Measurements from ENCODE around the gene NLRP7.
"Not testable (repeated sequence)": the region's sequence is repeated elsewhere in the genome, so short reads cannot be mapped to it uniquely, and the experiment has no call there.

The NLRP7 gene

DNA sequence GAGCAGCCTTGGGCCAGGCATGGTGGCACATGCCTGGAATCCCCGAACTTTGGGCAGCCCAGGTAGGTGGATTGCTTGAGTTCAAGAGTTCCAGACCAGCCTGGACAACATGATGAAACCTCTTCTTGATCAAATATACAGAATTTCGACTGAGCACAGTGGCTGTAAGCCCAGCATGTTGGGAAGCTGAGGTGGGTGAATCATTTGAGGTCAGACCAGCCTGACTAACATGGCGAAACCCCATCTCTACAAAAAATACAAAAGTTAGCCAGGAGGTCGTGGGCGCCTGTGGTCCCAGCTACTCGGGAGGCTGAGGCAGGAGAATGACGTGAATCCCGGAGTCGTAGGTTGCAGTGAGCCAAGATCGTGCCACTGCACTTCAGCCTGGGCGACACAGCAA is 8.0 kb upstream of the NLRP7 start:
- no peak overlapping the region for H3K27ac ChIP-seq
- TF ChIP-seq ZFX (IDR thresholded peaks at IDR 0.05; ENCODE audit: borderline replicate concordance): no peak
- TF ChIP-seq, protein P1, sequence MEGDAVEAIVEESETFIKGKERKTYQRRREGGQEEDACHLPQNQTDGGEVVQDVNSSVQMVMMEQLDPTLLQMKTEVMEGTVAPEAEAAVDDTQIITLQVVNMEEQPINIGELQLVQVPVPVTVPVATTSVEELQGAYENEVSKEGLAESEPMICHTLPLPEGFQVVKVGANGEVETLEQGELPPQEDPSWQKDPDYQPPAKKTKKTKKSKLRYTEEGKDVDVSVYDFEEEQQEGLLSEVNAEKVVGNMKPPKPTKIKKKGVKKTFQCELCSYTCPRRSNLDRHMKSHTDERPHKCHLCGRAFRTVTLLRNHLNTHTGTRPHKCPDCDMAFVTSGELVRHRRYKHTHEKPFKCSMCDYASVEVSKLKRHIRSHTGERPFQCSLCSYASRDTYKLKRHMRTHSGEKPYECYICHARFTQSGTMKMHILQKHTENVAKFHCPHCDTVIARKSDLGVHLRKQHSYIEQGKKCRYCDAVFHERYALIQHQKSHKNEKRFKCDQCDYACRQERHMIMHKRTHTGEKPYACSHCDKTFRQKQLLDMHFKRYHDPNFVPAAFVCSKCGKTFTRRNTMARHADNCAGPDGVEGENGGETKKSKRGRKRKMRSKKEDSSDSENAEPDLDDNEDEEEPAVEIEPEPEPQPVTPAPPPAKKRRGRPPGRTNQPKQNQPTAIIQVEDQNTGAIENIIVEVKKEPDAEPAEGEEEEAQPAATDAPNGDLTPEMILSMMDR (IDR thresholded peaks at IDR 0.05): no peak

DNA sequence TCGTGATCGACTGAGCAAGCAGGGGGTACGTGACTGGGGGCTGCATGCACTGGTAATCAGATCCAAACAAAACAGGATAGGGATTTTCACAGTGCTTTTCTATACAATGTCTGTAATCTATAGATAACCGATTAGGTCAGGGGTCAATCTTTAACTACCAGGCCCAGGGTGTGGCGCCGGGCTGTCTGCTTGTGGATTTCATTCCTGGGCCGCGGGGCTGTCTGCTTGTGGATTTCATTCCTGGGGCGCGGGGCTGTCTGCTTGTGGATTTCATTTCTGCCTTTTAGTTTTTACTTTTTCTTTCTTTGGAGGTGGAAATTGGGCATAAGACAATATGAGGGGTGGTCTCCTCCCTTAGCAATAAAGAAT is 6.0 kb upstream of the NLRP7 start:
- H3K27ac ChIP-seq: not testable (repeated sequence)

DNA sequence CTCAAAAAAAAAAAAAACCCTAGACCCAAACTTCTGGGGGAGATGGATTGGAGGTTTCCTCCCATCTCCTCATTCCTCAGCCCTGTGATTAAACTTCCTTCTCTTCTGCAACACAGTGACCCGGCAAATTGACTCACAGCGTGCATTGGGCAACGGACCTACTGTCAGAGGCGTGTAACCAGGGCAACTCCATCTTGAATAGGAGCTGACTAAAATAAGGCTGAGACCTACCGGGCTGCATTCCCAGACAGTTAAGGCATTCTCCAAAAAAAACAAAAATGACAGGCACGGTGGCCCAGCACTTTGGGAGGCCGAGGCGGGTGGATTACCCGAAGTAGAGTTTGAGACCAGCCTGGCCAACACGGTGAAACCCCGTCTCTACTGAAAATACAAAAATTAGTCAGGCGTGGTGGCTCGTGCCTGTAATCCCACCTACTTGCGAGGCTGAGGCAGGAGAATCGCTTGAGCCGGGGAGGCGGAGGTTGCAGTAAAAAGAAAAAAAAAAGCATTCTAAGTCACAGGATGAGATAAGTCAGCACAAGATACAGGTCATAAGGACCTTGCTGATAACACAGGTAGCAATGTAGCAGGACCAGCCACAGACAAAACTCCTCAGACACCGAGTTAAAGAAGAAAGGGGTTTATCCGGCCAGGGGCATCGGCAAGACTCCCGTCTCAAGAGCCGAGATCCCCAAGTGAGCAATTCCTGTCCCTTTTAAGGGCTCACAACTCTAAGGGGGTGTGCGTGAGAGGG is 5.4 kb upstream of the NLRP7 start:
- no peak overlapping the region for H3K27ac ChIP-seq
- TF ChIP-seq ZFX (IDR thresholded peaks at IDR 0.05; ENCODE audit: borderline replicate concordance): no peak
- TF ChIP-seq, protein P1 (IDR thresholded peaks at IDR 0.05): no peak

DNA sequence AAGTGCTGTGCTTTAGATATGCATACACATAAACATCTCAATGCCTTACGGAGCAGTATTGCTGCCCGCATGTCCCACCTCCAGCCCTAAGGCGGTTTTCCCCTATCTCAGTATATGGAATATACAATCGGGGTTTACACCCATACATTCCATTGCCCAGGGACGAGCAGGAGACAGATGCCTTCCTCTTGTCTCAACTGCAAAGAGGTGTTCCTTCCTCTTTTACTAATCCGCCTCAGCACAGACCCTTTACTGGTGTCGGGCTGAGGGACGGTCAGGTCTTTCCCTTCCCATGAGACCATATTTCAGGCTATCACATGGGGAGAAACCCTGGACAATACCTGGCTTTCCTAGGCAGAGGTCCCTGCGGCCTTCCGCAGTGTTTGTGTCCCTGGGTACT is 3.2 kb upstream of the NLRP7 start:
- H3K27ac ChIP-seq: not testable (repeated sequence)

DNA sequence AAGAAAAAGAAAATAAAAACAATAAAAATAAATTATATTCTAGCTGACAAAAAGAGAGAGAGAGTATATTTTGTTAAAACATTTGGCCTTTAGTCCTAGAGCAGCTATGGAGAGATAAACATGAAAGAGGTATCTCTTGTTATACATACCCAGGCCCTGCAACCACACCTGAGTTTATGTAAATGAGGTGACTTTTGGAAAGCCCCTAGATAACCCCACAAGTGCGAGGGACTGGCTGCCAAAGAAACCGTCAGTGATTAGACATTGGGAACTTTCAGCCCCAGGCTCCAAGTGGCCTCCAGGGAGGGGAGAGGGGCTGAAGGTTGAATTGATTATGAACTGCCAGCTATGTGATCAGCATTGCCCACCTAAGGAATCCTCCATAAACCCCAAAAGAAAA is 2.1 kb upstream of the NLRP7 start:
- H3K27ac ChIP-seq: no peak overlapping the region
- TF ChIP-seq, protein P1 (IDR thresholded peaks at IDR 0.05): no peak
- TF ChIP-seq ZFX (IDR thresholded peaks at IDR 0.05; ENCODE audit: borderline replicate concordance): no peak

DNA sequence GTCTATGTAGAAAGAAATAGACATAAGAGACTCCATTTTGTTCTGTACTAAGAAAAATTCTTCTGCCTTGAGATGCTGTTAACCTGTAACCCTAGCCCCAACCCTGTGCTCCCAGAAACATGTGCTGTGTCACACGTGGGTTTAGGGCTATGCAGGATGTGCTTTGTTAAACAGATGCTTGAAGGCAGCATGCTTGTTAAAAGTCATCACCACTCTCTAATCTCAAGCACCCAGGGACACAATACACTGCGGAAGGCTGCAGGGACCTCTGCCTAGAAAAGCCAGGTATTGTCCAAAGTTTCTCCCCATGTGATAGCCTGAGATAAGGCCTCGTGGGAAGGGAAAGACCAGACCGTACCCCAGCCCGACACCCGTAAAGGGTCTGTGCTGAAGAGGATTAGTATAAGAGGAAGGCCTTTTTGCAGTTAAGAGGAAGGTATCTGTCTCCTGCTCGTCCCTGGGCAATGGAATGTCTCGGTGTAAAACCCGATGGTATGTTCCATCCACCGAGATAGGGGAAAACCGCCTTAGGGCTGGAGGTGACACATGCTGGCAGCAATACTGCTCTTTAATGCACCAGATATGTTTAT is 3.5 kb downstream of the NLRP7 start:
- not testable (repeated sequence) for H3K27ac ChIP-seq

DNA sequence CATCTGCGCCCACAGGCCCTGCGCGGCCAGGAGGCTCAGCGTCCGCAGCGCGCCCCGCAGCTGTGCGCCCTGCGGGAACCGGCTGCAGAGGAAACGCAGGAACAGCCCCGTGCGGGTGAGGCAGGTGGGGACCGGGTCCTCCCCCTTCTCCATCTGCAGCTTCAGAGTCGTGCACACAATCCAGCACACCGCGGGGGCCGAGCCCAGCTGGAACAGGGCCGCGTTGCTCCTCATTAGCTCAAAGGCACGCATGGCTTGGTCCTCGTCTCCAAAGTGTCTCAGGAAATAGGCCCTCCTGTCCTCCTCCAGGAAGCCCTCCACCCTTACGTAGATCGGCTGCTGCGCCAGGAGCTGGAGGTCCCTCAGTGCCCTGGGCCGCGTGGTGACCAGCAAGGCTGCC is 7.8 kb downstream of the NLRP7 start:
- H3K27ac ChIP-seq: not testable (repeated sequence)

DNA sequence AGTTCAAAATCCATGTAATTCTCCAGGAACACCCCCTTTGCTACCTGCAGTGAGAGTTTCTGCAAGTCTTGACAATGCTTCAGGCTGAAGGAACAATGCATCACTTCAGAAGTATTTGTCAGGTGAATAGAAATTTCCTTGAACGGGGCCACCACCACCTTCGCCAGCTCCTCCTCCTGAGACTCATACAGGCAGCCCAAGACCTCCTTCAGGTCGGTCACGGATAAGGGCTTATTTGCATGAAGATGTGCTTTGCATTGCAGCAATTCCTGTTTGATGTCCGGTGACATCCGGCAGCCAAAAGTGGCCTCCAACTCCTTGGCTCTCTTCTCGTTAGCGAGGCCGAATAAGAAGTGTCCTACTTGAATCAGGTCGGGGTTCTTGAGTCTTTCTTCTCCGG is 8.4 kb downstream of the NLRP7 start:
- H3K27ac ChIP-seq: no peak overlapping the region
- no peak for TF ChIP-seq ZFX (IDR thresholded peaks at IDR 0.05; ENCODE audit: borderline replicate concordance)
- TF ChIP-seq, protein P1 (IDR thresholded peaks at IDR 0.05): no peak

DNA sequence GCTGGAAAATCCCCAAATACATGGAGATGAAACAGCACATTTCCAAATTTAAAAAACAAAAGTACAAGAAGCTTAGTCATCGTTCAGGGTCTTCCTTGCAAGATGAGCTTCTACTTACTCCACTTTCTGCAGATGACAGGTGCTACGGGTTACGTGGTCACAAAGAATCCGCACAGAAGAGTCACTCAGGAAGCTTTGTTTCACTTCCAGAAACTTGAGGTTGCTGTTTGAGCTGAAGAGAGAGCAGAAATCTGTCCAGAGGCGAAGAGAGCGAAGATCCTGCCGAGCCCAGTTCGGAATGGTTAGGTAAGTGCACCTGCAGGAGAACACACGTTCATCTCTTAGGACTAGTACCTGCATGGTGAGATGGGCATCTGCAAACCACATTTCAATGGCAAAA is 9.4 kb downstream of the NLRP7 start:
- TF ChIP-seq ZFX (IDR thresholded peaks at IDR 0.05; ENCODE audit: borderline replicate concordance): no peak
- TF ChIP-seq, protein P1 (IDR thresholded peaks at IDR 0.05): no peak
- H3K27ac ChIP-seq: no peak overlapping the region

All from 22Rv1 (cell line).